GM12891 (cell line): Measurements from ENCODE around the gene ESYT2.
"Not testable (repeated sequence)": the region's sequence is repeated elsewhere in the genome, so short reads cannot be mapped to it uniquely, and the experiment has no call there.

Source experiments
- DNase-seq: peaks from one replicate; pipeline ENCODE4 v3.0.0; 2011; ENCODE audit warnings: low spot score; ENCODE audit not compliant: insufficient read length
- FAIRE-seq: peaks from 2 replicates; lab custom pipeline; 2011; peaks lifted over from hg19 to GRCh38; lab: Jason Lieb, UNC
- PAX5 ChIP-seq: IDR thresholded peaks from 2 replicates; pipeline ENCODE4 v1.6.1; 2011; ENCODE audit warnings: low read length, moderate library complexity, mild to moderate bottlenecking; ENCODE audit not compliant: insufficient read depth, severe bottlenecking
- POLR2A ChIP-seq: IDR thresholded peaks from 2 replicates; pipeline ENCODE4 v1.6.1; 2011; ENCODE audit warnings: low read depth, low read length, control low read depth
- POLR2AphosphoS5 ChIP-seq: IDR thresholded peaks from 2 replicates; pipeline ENCODE4 v1.6.1; 2011; ENCODE audit warnings: low read depth, low read length, control low read depth
- POU2F2 ChIP-seq: IDR thresholded peaks from 2 replicates; pipeline ENCODE4 v1.6.1; 2011; ENCODE audit warnings: low read depth, mild to moderate bottlenecking, control low read depth, low read length, moderate library complexity
- SPI1 ChIP-seq: IDR thresholded peaks from 2 replicates; pipeline ENCODE4 v1.6.1; 2011; ENCODE audit warnings: low read depth, low read length, control low read depth
- TAF1 ChIP-seq: IDR thresholded peaks from 2 replicates; pipeline ENCODE4 v1.6.1; 2011; ENCODE audit warnings: low read depth, low read length, control low read depth

The ESYT2 gene

GRCh38 chr7:158864507-158864820 lies 35.2 kb upstream of the ESYT2 start:
- DNase-seq (no peak), FAIRE-seq (no peak)
- TF ChIP-seq SPI1 (no peak), POLR2AphosphoS5 (no peak), TAF1 (no peak), PAX5 (no peak), POLR2A (no peak), POU2F2 (no peak)

GRCh38 chr7:158863611-158864506 lies 34.5 kb upstream of the ESYT2 start:
- FAIRE-seq (peak; percentile 85), DNase-seq (peak; percentile 52)
- TF ChIP-seq POLR2AphosphoS5 (0 out of 2 replicates have a peak, but pooled peaks have one; percentile 18), POLR2A (peak; percentile 35; the same call in 1 of the 2 replicates), SPI1 (no peak)

GRCh38 chr7:158862985-158863610 lies 33.8 kb upstream of the ESYT2 start:
- not testable (repeated sequence) for DNase-seq
- peak; percentile 69 for FAIRE-seq

DNA sequence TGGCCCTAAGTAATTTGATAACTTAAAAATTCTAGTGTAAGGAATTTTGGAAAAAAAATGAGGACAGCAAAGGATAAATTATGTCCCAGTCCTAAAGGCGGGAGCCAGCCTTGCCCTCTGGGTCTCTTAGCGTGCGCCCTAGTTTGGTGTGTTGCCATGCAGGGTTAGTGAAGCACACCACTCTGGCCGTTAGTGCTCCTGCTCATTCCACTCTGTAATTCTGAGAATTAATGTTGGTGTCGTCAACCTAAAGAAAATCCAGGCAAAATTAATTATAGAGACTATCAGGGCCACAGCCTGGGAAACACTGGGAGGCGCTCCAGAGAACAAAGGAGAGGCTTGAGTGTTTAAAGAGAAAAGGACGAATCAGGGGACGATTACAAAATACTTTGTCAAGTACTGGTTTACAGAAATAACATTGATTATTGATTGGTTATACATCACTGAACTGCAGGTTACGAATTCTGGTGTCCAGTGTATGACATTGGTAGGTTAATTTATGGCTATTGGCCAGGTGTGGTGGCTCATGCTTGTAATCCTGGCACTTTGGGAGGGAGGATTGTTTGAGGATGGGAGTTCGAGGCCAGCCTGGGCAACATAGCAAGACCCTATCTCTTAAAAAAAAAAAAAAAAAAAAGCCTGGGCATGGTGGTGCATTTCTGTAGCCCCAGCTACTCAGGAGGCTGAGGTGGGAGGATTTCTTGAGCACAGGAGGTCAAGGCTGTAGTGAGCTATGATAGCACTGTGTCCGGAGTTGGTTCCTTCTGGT lies 32.8 kb upstream of the ESYT2 start:
- TF ChIP-seq TAF1 (no peak), POU2F2 (no peak), PAX5 (no peak), POLR2A (no peak), SPI1 (no peak), POLR2AphosphoS5 (no peak)
- no peak for FAIRE-seq
- DNase-seq: no peak

DNA sequence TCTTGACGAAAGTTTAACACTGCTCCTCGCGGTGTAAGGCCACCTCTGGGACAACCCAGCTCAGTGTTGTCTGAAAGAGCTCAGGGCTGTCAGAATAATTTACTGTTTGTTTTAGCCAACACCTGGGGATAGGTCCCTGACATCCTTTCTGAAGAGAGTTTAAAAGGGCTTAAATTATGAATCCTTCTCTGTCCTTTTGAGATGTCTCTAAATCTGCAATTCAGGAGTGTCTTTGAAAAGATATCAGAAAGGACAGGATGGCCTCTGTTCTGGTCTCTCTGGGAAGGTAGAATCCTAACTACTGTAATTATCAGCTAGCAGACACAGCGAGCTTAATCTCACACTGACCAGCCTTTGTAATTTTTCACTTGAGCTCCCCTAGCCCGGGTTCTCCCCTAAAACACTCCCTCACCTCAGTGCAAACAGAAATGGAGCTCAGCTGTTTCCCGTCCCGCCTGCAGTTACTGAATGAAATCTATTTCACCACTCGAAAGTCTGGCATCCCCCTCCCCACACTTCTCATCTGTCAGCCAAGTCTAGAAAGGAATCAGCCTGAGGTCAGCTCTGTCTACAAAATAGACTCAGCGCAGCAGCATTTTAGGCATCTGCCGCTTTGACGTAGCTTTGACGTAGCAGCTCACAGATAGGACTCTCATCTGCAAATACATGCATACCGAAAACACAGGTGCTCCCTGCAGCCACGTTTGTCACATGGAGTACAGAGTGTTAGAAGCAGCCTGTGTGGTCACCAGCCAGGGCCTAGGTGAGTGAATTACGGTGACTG lies 31.9 kb upstream of the ESYT2 start:
- FAIRE-seq: no peak
- no peak for TF ChIP-seq POLR2A
- no peak for TF ChIP-seq PAX5
- TF ChIP-seq POLR2AphosphoS5: no peak
- no peak for TF ChIP-seq POU2F2
- TF ChIP-seq SPI1: no peak
- TF ChIP-seq TAF1: no peak

GRCh38 chr7:158860394-158860793 lies 31.1 kb upstream of the ESYT2 start:
- TF ChIP-seq SPI1: no peak
- TF ChIP-seq TAF1: no peak

More for the DNA sequence above, 31.9 kb upstream of the ESYT2 start:
- DNase-seq: no peak

DNA sequence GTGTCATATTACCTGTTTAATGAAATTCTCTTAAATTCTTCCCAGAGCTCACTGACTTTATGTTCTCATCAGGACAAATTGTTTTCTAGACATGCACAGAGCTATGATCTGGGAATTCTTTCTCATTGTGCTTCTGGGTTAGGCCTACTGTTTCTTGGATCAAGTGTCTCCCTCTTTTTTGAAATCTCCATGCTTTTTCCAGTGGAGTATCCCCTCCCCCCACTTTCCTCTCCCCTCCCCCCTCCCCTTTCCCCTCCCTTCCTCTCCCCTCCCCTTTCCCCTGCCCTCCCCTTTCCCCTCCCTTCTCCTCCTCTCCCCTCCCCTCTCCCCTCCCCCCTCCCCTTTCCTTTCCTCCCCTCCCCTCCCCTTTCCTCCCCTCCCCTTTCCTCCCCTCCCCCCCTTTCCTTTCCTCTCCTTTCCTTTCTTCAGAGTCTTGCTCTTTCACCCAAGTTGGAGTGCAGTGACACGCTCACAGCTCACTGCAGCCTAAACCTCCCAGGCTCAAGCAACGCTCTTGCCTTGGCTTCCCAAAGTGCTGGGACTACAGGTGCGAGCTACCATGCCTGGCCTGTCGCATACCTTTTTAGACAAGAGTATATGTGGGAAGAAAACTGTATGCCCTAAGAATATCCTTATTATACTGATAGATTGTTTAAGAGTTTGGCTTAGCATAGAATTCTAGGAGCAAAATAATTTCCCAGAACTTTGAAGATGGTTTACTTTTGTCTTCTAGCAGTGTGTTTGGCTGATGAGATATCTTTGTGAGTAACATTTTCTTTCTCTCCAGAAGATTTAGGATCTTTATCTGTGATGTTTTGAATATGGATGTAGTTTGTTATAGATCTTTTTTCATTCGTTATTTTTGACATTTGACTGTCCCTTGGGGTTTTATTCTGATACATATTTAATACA lies 29.5 kb upstream of the ESYT2 start:
- FAIRE-seq (no peak), DNase-seq (no peak)
- TF ChIP-seq PAX5 (no peak), POLR2A (no peak), POLR2AphosphoS5 (no peak), SPI1 (no peak), TAF1 (no peak), POU2F2 (no peak)

More at GRCh38 chr7:158860394-158860793, 31.1 kb upstream of the ESYT2 start:
- FAIRE-seq (no peak), DNase-seq (no peak)

DNA sequence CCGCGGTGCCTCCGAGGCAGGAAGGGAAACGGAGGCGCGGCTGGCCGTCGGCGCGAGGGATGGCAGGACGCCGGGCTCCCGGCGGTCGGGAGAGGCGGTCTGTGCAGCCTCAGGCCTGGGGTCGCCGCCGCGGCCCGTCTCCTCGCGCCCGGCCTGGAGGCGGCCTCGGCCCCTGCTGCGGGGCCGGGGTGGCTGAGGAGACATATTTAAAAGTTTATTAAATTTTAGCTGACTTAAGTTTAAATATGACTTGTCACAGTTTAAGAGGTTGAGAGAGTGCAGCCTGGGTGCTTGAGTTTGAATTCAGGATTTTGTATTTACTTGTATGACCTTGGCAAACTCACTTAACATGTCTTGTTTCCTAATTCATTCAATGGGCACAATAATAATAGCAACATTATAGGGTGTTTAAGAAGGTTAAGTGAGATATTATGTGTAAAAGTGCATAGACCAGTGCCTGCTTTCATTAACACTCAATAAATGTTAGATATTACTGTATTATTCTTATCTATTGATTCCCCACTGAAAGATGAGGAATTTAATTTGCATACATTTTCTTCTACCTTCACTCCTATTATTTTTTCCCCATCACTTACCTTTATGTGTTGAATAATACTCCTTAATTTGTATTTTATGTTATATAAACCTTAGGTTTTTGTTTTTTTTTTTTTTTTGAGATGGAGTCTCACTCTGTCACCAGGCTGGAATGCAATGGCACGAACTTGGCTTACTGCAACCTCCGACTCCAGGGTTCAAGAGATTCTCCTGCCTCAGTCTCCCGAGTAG lies 27.8 kb upstream of the ESYT2 start:
- TF ChIP-seq POU2F2: no peak
- TF ChIP-seq TAF1: no peak
- no peak for TF ChIP-seq PAX5
- no peak for TF ChIP-seq SPI1
- TF ChIP-seq POLR2AphosphoS5: no peak
- no peak for TF ChIP-seq POLR2A
- DNase-seq (no peak), FAIRE-seq (no peak)
